Activated CD4-positive, alpha-beta T cell treated with anti-CD3 and anti-CD28 coated beads, Interleukin-2, amount 10 ng/mL, durations not matched to agents 24 days and 14 days (primary cell): ENCODE data around the gene SYT1. TPM values are rescaled to one million over a fixed set of nuclear protein-coding genes. Genes with fewer than 3 reads are reported as not detected.
"Not testable (repeated sequence)": the region's sequence is repeated elsewhere in the genome, so short reads cannot be mapped to it uniquely, and the experiment has no call there.

Experiments used
- DNase-seq: peaks from one replicate; pipeline ENCODE4 v3.0.0; 2022
- H3K27ac Mint-ChIP-seq: one replicate; pipeline ENCODE4 v1.8.0; 2022; ENCODE audit warnings: mild to moderate bottlenecking, mixed read lengths
- H3K27me3 Mint-ChIP-seq: one replicate; pipeline ENCODE4 v1.8.0; 2022; ENCODE audit warnings: mixed read lengths
- H3K36me3 Mint-ChIP-seq: one replicate; pipeline ENCODE4 v1.8.0; 2022; ENCODE audit warnings: low read depth, mild to moderate bottlenecking, mixed read lengths
- H3K4me1 Mint-ChIP-seq: one replicate; pipeline ENCODE4 v1.8.0; 2021; ENCODE audit warnings: mixed read lengths
- H3K4me3 Mint-ChIP-seq: one replicate; pipeline ENCODE4 v1.8.0; 2022; ENCODE audit warnings: mild to moderate bottlenecking, moderate library complexity, mixed read lengths
- H3K9me3 Mint-ChIP-seq: one replicate; pipeline ENCODE4 v1.8.0; 2021; ENCODE audit warnings: mixed read lengths
- intact Hi-C: fragments of 100-400 bp; cut with micrococcal nuclease; formaldehyde crosslinking; loops from one replicate; pipeline ENCODE4 v1.15.1; 2023
- total RNA-seq: library from RNA; stranded (reverse); gene quantifications from 2 replicates; pipeline ENCODE4 v1.2.3, GENCODE V29; 2022

SYT1 gene
- total RNA-seq, 1 donor from 2014 or later, result not detected

GRCh38 chr12:79023261-79023660 is 158.7 kb downstream of the SYT1 start:
- DNase-seq, result no peak
- H3K9me3 Mint-ChIP-seq, result no peaks in the 10 kb centered on the region
- no peaks in the 10 kb centered on the region for H3K4me1 Mint-ChIP-seq
- H3K4me3 Mint-ChIP-seq, result no peak overlapping the region
- intact Hi-C loops, result no loop called here
- H3K27ac Mint-ChIP-seq, result no peak overlapping the region
- no peaks in the 10 kb centered on the region for H3K27me3 Mint-ChIP-seq
- H3K36me3 Mint-ChIP-seq, result no peaks in the 10 kb centered on the region

- no peaks in the 10 kb centered on the region for H3K4me1 Mint-ChIP-seq
- H3K27ac Mint-ChIP-seq, result no peak overlapping the region
- H3K36me3 Mint-ChIP-seq, result no peaks in the 10 kb centered on the region
- no peaks in the 10 kb centered on the region for H3K27me3 Mint-ChIP-seq
- no peaks in the 10 kb centered on the region for H3K9me3 Mint-ChIP-seq
- intact Hi-C loops, result no loop called here
- DNase-seq, result no peak
- no peak overlapping the region for H3K4me3 Mint-ChIP-seq
Observed at GRCh38 chr12:79023784-79024183, 159.2 kb downstream of the SYT1 start.

- no peak overlapping the region for H3K27ac Mint-ChIP-seq
- H3K4me3 Mint-ChIP-seq, result no peak overlapping the region
Observed at GRCh38 chr12:79033788-79034187, 169.2 kb downstream of the SYT1 start.

GRCh38 chr12:79044748-79045147 is 180.2 kb downstream of the SYT1 start:
- H3K27me3 Mint-ChIP-seq, intact Hi-C loops, DNase-seq, H3K9me3 Mint-ChIP-seq, H3K4me3 Mint-ChIP-seq, H3K27ac Mint-ChIP-seq, H3K36me3 Mint-ChIP-seq, H3K4me1 Mint-ChIP-seq: not testable (repeated sequence)

More at GRCh38 chr12:79033788-79034187, 169.2 kb downstream of the SYT1 start:
- no peaks in the 10 kb centered on the region for H3K4me1 Mint-ChIP-seq
- intact Hi-C loops, result no loop called here
- DNase-seq, result no peak
- no peaks in the 10 kb centered on the region for H3K9me3 Mint-ChIP-seq
- H3K36me3 Mint-ChIP-seq, result no peaks in the 10 kb centered on the region
- H3K27me3 Mint-ChIP-seq, result no peaks in the 10 kb centered on the region

- H3K4me3 Mint-ChIP-seq, H3K36me3 Mint-ChIP-seq, H3K9me3 Mint-ChIP-seq, H3K27me3 Mint-ChIP-seq, H3K27ac Mint-ChIP-seq, H3K4me1 Mint-ChIP-seq, intact Hi-C loops, DNase-seq: not testable (repeated sequence)
Observed at GRCh38 chr12:79045149-79045703, 180.7 kb downstream of the SYT1 start.

GRCh38 chr12:79046021-79046420 is 181.4 kb downstream of the SYT1 start:
- no peaks in the 10 kb centered on the region for H3K27me3 Mint-ChIP-seq
- no peaks in the 10 kb centered on the region for H3K9me3 Mint-ChIP-seq
- no peak overlapping the region for H3K4me3 Mint-ChIP-seq
- intact Hi-C loops, result no loop called here
- no peak overlapping the region for H3K27ac Mint-ChIP-seq
- no peak for DNase-seq
- H3K4me1 Mint-ChIP-seq, result no peaks in the 10 kb centered on the region
- H3K36me3 Mint-ChIP-seq, result no peaks in the 10 kb centered on the region

GRCh38 chr12:79048962-79049361 is 184.4 kb downstream of the SYT1 start:
- no peak for DNase-seq
- Mint-ChIP-seq H3K4me3 (no peak overlapping the region), H3K27ac (no peak overlapping the region), H3K9me3 (no peaks in the 10 kb centered on the region), H3K27me3 (no peaks in the 10 kb centered on the region), H3K4me1 (no peaks in the 10 kb centered on the region), H3K36me3 (no peaks in the 10 kb centered on the region)
- intact Hi-C loops, result no loop called here

- intact Hi-C loops, result no loop called here
- no peaks in the 10 kb centered on the region for H3K4me1 Mint-ChIP-seq
- no peak overlapping the region for H3K27ac Mint-ChIP-seq
- no peaks in the 10 kb centered on the region for H3K27me3 Mint-ChIP-seq
- H3K9me3 Mint-ChIP-seq, result no peaks in the 10 kb centered on the region
- DNase-seq, result no peak
- no peaks in the 10 kb centered on the region for H3K36me3 Mint-ChIP-seq
- H3K4me3 Mint-ChIP-seq, result no peak overlapping the region
Observed at GRCh38 chr12:79053394-79053793, 188.8 kb downstream of the SYT1 start.

- Mint-ChIP-seq H3K4me1 (no peaks in the 10 kb centered on the region), H3K27me3 (no peaks in the 10 kb centered on the region), H3K27ac (no peak overlapping the region), H3K9me3 (no peaks in the 10 kb centered on the region), H3K4me3 (no peak overlapping the region), H3K36me3 (no peaks in the 10 kb centered on the region)
- no peak for DNase-seq
- intact Hi-C loops, result no loop called here
Observed at GRCh38 chr12:79055926-79056674, 191.5 kb downstream of the SYT1 start.

GRCh38 chr12:79056775-79057174 is 192.2 kb downstream of the SYT1 start:
- Mint-ChIP-seq H3K4me3 (no peak overlapping the region), H3K9me3 (no peaks in the 10 kb centered on the region), H3K36me3 (no peaks in the 10 kb centered on the region), H3K4me1 (no peaks in the 10 kb centered on the region), H3K27me3 (no peaks in the 10 kb centered on the region), H3K27ac (no peak overlapping the region)
- DNase-seq, result no peak
- intact Hi-C loops, result no loop called here

- Mint-ChIP-seq H3K9me3 (no peaks in the 10 kb centered on the region), H3K36me3 (no peaks in the 10 kb centered on the region), H3K27me3 (no peaks in the 10 kb centered on the region), H3K27ac (no peak overlapping the region), H3K4me1 (no peaks in the 10 kb centered on the region), H3K4me3 (no peak overlapping the region)
- intact Hi-C loops, result no loop called here
- no peak for DNase-seq
Observed at GRCh38 chr12:79057540-79057939, 193.0 kb downstream of the SYT1 start.

GRCh38 chr12:79058342-79058741 is 193.8 kb downstream of the SYT1 start:
- no peak for DNase-seq
- Mint-ChIP-seq H3K36me3 (no peaks in the 10 kb centered on the region), H3K4me3 (no peak overlapping the region), H3K4me1 (no peaks in the 10 kb centered on the region), H3K27ac (no peak overlapping the region), H3K27me3 (no peaks in the 10 kb centered on the region), H3K9me3 (no peaks in the 10 kb centered on the region)
- intact Hi-C loops, result no loop called here

GRCh38 chr12:79059557-79059956 is 195.0 kb downstream of the SYT1 start:
- Mint-ChIP-seq H3K4me3 (no peak overlapping the region), H3K9me3 (no peaks in the 10 kb centered on the region)

GRCh38 chr12:79063258-79063657 is 198.7 kb downstream of the SYT1 start:
- H3K9me3 Mint-ChIP-seq, result no peaks in the 10 kb centered on the region
- DNase-seq, result no peak
- H3K4me1 Mint-ChIP-seq, result no peaks in the 10 kb centered on the region
- no peaks in the 10 kb centered on the region for H3K27me3 Mint-ChIP-seq
- no peak overlapping the region for H3K27ac Mint-ChIP-seq
- H3K4me3 Mint-ChIP-seq, result no peak overlapping the region
- no peaks in the 10 kb centered on the region for H3K36me3 Mint-ChIP-seq
- intact Hi-C loops, result no loop called here

More at GRCh38 chr12:79059557-79059956, 195.0 kb downstream of the SYT1 start:
- Mint-ChIP-seq H3K27me3 (no peaks in the 10 kb centered on the region), H3K27ac (no peak overlapping the region), H3K36me3 (no peaks in the 10 kb centered on the region), H3K4me1 (no peaks in the 10 kb centered on the region)
- DNase-seq, result no peak
- intact Hi-C loops, result no loop called here

- H3K27ac Mint-ChIP-seq, result no peak overlapping the region
- H3K4me1 Mint-ChIP-seq, result no peaks in the 10 kb centered on the region
- intact Hi-C loops, result no loop called here
- no peak overlapping the region for H3K4me3 Mint-ChIP-seq
- no peaks in the 10 kb centered on the region for H3K27me3 Mint-ChIP-seq
- DNase-seq, result no peak
- H3K36me3 Mint-ChIP-seq, result no peaks in the 10 kb centered on the region
- H3K9me3 Mint-ChIP-seq, result no peaks in the 10 kb centered on the region
Observed at GRCh38 chr12:79067977-79068376, 203.4 kb downstream of the SYT1 start.
